Uterus (tissue), 2 donors: ENCODE data around the gene SLC26A6.

Source experiments
- POLR2A ChIP-seq, 2 donors: fragments of 450-650 bp; IDR thresholded peaks; one replicate each; pipeline ENCODE4 v1.6.1; 2016; ENCODE audit warnings: antibody characterized with exemption in 2 of 2, mild to moderate bottlenecking in 1 of 2, moderate library complexity in 1 of 2
- TF ChIP-seq, protein P1 (sequence below), 4 experiments: fragments of 200-600 bp in 2 of 4; fragments of 450-650 bp in 2 of 4; sonication (generic) in 2 of 4; IDR thresholded peaks; one replicate each; pipeline ENCODE4 v1.5.1; 2016 to 2019; ENCODE audit warnings: antibody characterized with exemption in 4 of 4, mild to moderate bottlenecking in 2 of 4, moderate library complexity in 1 of 4

DNA sequence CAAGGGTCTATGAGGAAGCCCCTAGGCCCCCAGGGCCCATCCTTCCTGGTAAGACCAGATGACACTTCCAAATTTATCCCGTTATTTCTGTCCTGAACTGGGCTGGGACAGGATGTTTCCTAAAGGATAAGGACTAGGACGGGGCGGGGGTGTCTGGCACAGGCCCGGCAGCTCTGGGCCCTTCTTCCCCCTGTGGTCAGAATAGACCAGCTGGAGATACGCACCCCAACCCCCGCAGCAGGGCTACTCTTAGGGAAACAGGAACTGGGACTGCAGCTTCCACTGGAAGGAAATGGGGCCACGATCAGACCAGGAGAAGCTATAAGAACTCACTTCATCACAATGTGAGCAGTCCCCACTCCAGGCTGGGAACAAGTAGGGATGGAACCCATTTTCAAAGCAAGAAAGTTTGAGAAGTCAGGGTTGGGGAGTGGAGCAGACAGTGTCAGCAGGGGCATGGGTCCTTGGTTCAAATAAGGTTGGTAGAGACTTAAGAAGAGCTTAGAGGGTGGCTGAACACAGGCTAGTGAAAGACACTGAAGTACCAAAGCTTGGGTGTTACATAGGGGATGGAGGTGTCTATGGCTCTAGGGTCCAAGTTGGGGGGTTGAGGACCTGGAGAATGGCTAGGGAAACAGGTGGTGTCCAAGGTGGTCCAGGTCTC, 49.4 kb upstream of the SLC26A6 start:
- no peak for TF ChIP-seq POLR2A (IDR thresholded peaks at IDR 0.05)
- TF ChIP-seq, protein P1, sequence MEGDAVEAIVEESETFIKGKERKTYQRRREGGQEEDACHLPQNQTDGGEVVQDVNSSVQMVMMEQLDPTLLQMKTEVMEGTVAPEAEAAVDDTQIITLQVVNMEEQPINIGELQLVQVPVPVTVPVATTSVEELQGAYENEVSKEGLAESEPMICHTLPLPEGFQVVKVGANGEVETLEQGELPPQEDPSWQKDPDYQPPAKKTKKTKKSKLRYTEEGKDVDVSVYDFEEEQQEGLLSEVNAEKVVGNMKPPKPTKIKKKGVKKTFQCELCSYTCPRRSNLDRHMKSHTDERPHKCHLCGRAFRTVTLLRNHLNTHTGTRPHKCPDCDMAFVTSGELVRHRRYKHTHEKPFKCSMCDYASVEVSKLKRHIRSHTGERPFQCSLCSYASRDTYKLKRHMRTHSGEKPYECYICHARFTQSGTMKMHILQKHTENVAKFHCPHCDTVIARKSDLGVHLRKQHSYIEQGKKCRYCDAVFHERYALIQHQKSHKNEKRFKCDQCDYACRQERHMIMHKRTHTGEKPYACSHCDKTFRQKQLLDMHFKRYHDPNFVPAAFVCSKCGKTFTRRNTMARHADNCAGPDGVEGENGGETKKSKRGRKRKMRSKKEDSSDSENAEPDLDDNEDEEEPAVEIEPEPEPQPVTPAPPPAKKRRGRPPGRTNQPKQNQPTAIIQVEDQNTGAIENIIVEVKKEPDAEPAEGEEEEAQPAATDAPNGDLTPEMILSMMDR (IDR thresholded peaks at IDR 0.05), result no peak
